ACC112 (cell line): ENCODE results near the gene HOXA13.

Source experiments
- H2AFZ ChIP-seq: fragments of 200-600 bp; sonication (generic); one replicate; pipeline ENCODE4 v1.6.0; 2017; ENCODE audit warnings: antibody characterized with exemption, low read length; ENCODE audit not compliant: unreplicated experiment
- H3K27ac ChIP-seq: fragments of 200-600 bp; sonication (generic); 2 replicates; pipeline ENCODE4 v1.5.1; 2014; ENCODE audit warnings: low read depth, mild to moderate bottlenecking, antibody characterized with exemption, low read length, moderate library complexity
- H3K27me3 ChIP-seq: fragments of 200-600 bp; sonication (generic); 2 replicates; pipeline ENCODE4 v1.6.1; 2014; ENCODE audit warnings: mild to moderate bottlenecking, antibody characterized with exemption, low read length, moderate library complexity, mixed read lengths; ENCODE audit not compliant: insufficient read depth
- H3K36me3 ChIP-seq: fragments of 200-600 bp; sonication (generic); 2 replicates; pipeline ENCODE4 v1.6.1; 2016; ENCODE audit warnings: mild to moderate bottlenecking, antibody characterized with exemption, low read length, moderate library complexity, mixed read lengths; ENCODE audit not compliant: insufficient read depth
- H3K4me1 ChIP-seq: fragments of 200-600 bp; sonication (generic); one replicate; pipeline ENCODE4 v1.6.1; 2016; ENCODE audit warnings: low read length, mixed read lengths; ENCODE audit not compliant: insufficient read depth, unreplicated experiment, control insufficient read depth
- H3K4me3 ChIP-seq: fragments of 200-600 bp; sonication (generic); 2 replicates; pipeline ENCODE4 v1.5.1; 2014; ENCODE audit warnings: mild to moderate bottlenecking, low read depth, low read length
- H3K79me2 ChIP-seq: fragments of 200-600 bp; sonication (generic); one replicate; pipeline ENCODE4 v1.6.0; 2016; ENCODE audit warnings: low read length; ENCODE audit not compliant: control insufficient read depth, unreplicated experiment, insufficient read depth

HOXA13 gene

DNA sequence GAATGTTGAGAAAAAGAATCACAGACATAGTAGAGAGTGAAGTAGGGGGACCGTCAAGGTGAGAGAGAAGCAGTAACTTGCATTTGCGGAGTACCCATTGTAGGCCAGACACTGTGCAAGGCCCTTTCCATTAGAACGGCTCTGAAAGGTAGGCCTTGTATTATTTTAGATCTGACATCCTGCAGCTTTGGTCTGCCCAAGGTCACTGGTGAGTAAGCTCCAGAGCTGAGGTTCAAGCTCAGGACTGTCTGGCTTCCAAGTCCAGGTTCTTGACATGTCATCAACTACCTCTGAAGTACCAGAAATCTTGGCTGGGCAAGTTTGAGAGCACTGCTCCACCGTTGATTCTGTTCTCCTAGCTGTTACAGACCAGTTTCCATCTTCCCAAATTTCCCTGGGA is 29.6 kb upstream of the HOXA13 start:
- H3K4me1 ChIP-seq = no peaks in the 10 kb centered on the region
- no peaks in the 10 kb centered on the region for H3K36me3 ChIP-seq
- H3K79me2 ChIP-seq = no peaks in the 10 kb centered on the region
- H3K4me3 ChIP-seq = no peak overlapping the region
- no peak overlapping the region for H2AFZ ChIP-seq
- peaks cover 26% of the 10 kb centered on the region for H3K27me3 ChIP-seq
- H3K27ac ChIP-seq = no peak overlapping the region

GRCh38 chr7:27224983-27225934 is 25.4 kb upstream of the HOXA13 start:
- Histone ChIP-seq H3K27me3 (peaks cover 67% of the 10 kb centered on the region), H3K4me3 (no peak overlapping the region)

DNA sequence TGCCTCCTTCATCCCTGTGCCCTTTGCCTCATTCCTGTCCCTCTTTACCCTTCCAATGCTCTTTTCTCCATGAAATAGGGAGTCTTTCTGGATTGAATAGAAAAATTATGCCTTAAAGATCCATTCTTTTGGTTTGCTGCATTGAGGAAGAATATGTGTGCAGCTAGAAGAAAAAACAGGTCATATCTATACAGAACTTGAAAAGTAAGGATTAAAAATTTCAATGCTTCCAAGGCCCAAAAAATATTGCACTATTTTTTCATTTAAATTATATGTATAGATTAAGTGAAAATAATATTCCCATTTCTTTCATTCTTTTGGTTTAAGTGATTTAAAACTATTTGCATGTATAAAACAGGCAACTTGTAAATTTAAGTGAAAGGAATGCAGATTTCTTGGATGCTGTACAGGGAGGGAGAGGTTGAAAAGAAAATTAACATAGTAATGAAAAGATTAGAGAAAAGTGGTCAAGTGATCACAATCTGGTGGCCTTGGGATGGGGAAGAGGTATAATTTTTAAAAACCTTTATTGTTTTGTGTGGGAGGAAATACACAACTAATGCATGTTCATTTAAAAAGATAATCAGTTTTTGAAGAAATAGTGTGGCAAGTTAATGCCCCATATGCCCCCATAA is 24.2 kb upstream of the HOXA13 start:
- Histone ChIP-seq H2AFZ (no peak overlapping the region), H3K27me3 (peaks cover 78% of the 10 kb centered on the region), H3K27ac (no peak overlapping the region), H3K79me2 (no peaks in the 10 kb centered on the region), H3K4me3 (no peak overlapping the region), H3K4me1 (no peaks in the 10 kb centered on the region), H3K36me3 (no peaks in the 10 kb centered on the region)

More at GRCh38 chr7:27224983-27225934, 25.4 kb upstream of the HOXA13 start:
- Histone ChIP-seq H3K27ac (no peak overlapping the region), H3K4me1 (no peaks in the 10 kb centered on the region), H2AFZ (no peak overlapping the region), H3K36me3 (no peaks in the 10 kb centered on the region), H3K79me2 (no peaks in the 10 kb centered on the region)

DNA sequence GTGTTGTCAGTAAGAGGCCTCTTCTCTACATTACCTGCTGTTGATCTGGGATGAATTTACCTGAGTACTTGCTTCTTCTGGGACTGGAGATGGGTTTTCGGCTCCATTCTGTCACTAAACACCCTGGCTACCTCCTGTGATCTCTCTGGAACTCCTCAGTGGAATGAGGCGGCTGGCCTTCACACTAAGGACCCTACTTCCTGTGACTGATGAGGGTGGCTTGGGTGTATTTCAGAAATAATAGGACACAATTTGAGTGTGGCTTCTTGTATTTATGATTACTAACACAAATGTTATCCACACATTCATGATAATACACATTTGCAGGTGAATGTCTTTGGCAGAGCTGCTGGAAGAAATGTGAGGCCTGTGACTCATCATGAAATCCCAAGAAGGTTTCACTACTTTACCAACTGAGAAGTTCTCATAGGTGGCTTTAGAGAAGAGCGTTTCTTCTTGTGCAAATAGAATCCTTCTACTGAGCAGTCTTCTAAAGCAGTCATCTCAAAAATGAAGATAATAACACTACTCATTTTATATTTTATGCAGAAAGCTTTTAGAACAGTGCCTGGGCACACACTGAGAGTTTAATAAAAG is 21.4 kb upstream of the HOXA13 start:
- no peaks in the 10 kb centered on the region for H3K79me2 ChIP-seq
- H2AFZ ChIP-seq = no peak overlapping the region
- H3K27ac ChIP-seq = no peak overlapping the region
- peaks cover 80% of the 10 kb centered on the region for H3K27me3 ChIP-seq
- H3K36me3 ChIP-seq = no peaks in the 10 kb centered on the region
- no peak overlapping the region for H3K4me3 ChIP-seq
- no peaks in the 10 kb centered on the region for H3K4me1 ChIP-seq

GRCh38 chr7:27220440-27220955 is 20.6 kb upstream of the HOXA13 start:
- no peak overlapping the region for H3K27ac ChIP-seq
- no peak overlapping the region for H3K4me3 ChIP-seq
- no peaks in the 10 kb centered on the region for H3K79me2 ChIP-seq
- no peaks in the 10 kb centered on the region for H3K4me1 ChIP-seq
- H3K36me3 ChIP-seq = no peaks in the 10 kb centered on the region
- no peak overlapping the region for H2AFZ ChIP-seq
- H3K27me3 ChIP-seq = peaks cover 79% of the 10 kb centered on the region

GRCh38 chr7:27219821-27220220 is 19.9 kb upstream of the HOXA13 start:
- H3K79me2 ChIP-seq = no peaks in the 10 kb centered on the region
- H3K36me3 ChIP-seq = no peaks in the 10 kb centered on the region
- H3K27me3 ChIP-seq = peaks cover 75% of the 10 kb centered on the region
- no peaks in the 10 kb centered on the region for H3K4me1 ChIP-seq
- no peak overlapping the region for H3K4me3 ChIP-seq
- no peak overlapping the region for H2AFZ ChIP-seq
- H3K27ac ChIP-seq = no peak overlapping the region

DNA sequence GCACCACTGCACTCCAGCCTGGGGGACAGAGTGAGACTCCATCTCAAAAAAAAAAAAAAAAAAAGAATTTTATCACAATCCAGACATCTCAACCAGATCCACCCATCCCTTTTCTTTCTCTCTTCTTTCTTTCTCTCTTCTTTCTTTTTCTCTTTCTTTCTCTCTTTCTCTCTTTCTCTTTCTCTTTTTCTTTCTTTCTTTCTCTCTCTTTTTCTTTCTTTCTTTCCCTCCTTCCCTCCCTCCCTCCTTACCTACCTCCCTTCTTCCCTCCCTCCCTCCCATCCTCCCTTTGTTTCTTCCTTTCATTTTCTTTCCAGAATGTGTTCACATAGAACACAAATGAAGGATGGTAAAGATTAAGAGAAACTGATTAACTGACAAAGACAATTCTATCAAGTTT is 18.1 kb upstream of the HOXA13 start:
- Histone ChIP-seq H3K79me2 (no peaks in the 10 kb centered on the region), H3K36me3 (no peaks in the 10 kb centered on the region), H3K27me3 (peaks cover 68% of the 10 kb centered on the region), H3K4me1 (no peaks in the 10 kb centered on the region), H3K4me3 (no peak overlapping the region), H2AFZ (no peak overlapping the region), H3K27ac (no peak overlapping the region)

DNA sequence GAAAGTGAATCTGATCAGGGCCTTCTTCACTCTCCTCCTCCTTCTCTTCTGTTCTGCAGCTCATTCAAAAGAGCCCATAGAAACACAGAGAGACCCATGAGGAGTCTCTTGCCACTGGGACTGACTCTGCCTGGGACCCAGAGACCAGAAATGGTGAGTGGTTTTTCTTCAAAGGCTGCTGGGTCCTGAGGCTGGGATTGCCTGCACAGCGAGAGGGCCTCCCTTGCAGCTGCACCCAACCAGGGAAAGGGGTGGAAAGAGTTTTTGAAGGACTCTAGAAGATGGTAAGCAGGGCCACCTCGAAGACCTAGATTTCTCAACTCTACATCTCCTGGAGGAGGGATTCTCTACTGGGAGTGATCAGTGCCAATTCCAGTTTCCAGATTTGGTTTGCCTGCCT is 15.5 kb upstream of the HOXA13 start:
- H3K36me3 ChIP-seq = no peaks in the 10 kb centered on the region
- no peak overlapping the region for H3K27ac ChIP-seq
- no peaks in the 10 kb centered on the region for H3K79me2 ChIP-seq
- peaks cover 66% of the 10 kb centered on the region for H3K27me3 ChIP-seq
- no peak overlapping the region for H3K4me3 ChIP-seq
- no peaks in the 10 kb centered on the region for H3K4me1 ChIP-seq
- H2AFZ ChIP-seq = no peak overlapping the region

DNA sequence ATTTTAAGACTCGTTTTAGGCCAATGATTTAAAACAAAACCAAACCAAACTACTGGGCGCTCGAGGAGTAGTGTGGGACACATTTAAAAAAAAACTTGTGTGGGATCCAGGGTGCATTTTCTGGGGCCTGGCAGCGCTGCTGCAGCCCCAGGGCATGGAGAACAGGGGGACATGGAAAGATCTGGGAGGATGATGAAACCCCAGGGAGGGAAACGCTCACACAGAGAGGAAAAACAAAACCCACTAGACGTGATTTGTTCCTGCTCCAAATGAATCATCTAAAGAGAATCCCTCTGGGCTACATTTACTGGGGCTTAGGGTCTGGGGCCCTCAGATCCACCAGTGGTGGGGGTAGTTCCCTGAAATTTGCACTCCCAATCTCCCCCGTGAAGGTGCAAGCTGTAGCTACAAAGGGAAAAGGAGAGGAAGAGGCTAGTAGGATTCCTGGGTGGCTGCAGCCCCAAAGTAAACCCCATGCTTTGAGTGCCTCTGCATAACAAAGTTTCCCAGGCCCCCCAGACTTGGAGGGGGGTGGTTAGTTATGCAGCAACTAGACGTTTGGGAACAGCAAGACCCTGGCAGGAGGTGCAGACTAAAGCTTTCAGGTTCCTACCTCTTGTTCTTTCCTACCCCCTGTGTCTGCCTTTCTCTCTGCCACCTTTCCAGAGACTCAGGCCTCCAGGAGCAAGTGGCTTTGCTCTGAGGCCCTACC is 14.5 kb upstream of the HOXA13 start:
- Histone ChIP-seq H3K27me3 (peaks cover 57% of the 10 kb centered on the region), H3K79me2 (no peaks in the 10 kb centered on the region), H3K36me3 (no peaks in the 10 kb centered on the region), H3K4me3 (no peak overlapping the region), H3K4me1 (no peaks in the 10 kb centered on the region), H3K27ac (no peak overlapping the region), H2AFZ (no peak overlapping the region)
